Astrocyte (in vitro differentiated cells and primary cell): ENCODE measurements around the gene FAM47E. TPM values are rescaled to one million over a fixed set of nuclear protein-coding genes. Genes with fewer than 3 reads are reported as not detected.

ENCODE experiments used
- DNase-seq: peaks from one replicate; pipeline ENCODE4 v3.0.0-alpha.2; 2010; ENCODE audit warnings: low read depth
- FAIRE-seq: peaks from 2 replicates; lab custom pipeline; 2011; peaks lifted over from hg19 to GRCh38; lab: Jason Lieb, UNC
- H2AFZ ChIP-seq: 2 replicates; pipeline ENCODE4 v1.6.0; 2012; ENCODE audit warnings: low read depth, low read length, inconsistent platforms
- H3K27ac ChIP-seq: 2 replicates; pipeline ENCODE4 v1.5.1; 2011; ENCODE audit warnings: low read depth, low read length, inconsistent platforms
- H3K27me3 ChIP-seq: 2 replicates; pipeline ENCODE4 v1.6.0; 2011; ENCODE audit warnings: low read length, inconsistent platforms; ENCODE audit not compliant: insufficient read depth
- H3K36me3 ChIP-seq: 2 replicates; pipeline ENCODE4 v1.5.1; 2011; ENCODE audit warnings: low read length, inconsistent platforms; ENCODE audit not compliant: insufficient read depth
- H3K4me1 ChIP-seq: 2 replicates; pipeline ENCODE4 v1.5.1; 2011; ENCODE audit warnings: low read length, inconsistent platforms; ENCODE audit not compliant: insufficient read depth
- H3K4me2 ChIP-seq: 2 replicates; pipeline ENCODE4 v1.6.0; 2012; ENCODE audit warnings: low read length, inconsistent platforms
- H3K4me3 ChIP-seq: 2 replicates; pipeline ENCODE4 v1.5.1; 2011; ENCODE audit warnings: low read depth, mild to moderate bottlenecking, low read length, inconsistent platforms; ENCODE audit not compliant: insufficient read depth
- H3K79me2 ChIP-seq: 2 replicates; pipeline ENCODE4 v1.6.0; 2012; ENCODE audit warnings: mild to moderate bottlenecking, low read length, inconsistent platforms; ENCODE audit not compliant: insufficient read depth
- H3K9ac ChIP-seq: 2 replicates; pipeline ENCODE4 v1.6.0; 2012; ENCODE audit warnings: mild to moderate bottlenecking, low read length, inconsistent platforms
- H3K9me3 ChIP-seq: 2 replicates; pipeline ENCODE4 v1.5.1; 2012; ENCODE audit warnings: low read depth, mild to moderate bottlenecking, low read length, inconsistent platforms; ENCODE audit not compliant: insufficient read depth
- H4K20me1 ChIP-seq: 2 replicates; pipeline ENCODE4 v1.6.0; 2012; ENCODE audit warnings: low read length, inconsistent platforms; ENCODE audit not compliant: insufficient read depth
- H3K27ac Mint-ChIP-seq: one replicate; pipeline ENCODE4 v1.8.0; 2021; ENCODE audit warnings: mild to moderate bottlenecking, mixed read lengths; ENCODE audit not compliant: unreplicated experiment
- H3K27me3 Mint-ChIP-seq: one replicate; pipeline ENCODE4 v1.8.0; 2021; ENCODE audit warnings: low read depth, mixed read lengths; ENCODE audit not compliant: unreplicated experiment
- H3K36me3 Mint-ChIP-seq: one replicate; pipeline ENCODE4 v1.8.0; 2021; ENCODE audit warnings: low read depth, mixed read lengths; ENCODE audit not compliant: unreplicated experiment
- H3K4me1 Mint-ChIP-seq: one replicate; pipeline ENCODE4 v1.8.0; 2021; ENCODE audit warnings: low read depth, mixed read lengths; ENCODE audit not compliant: unreplicated experiment
- H3K4me3 Mint-ChIP-seq: one replicate; pipeline ENCODE4 v1.8.0; 2021; ENCODE audit warnings: mild to moderate bottlenecking, moderate library complexity, mixed read lengths; ENCODE audit not compliant: unreplicated experiment
- H3K9me3 Mint-ChIP-seq: one replicate; pipeline ENCODE4 v1.8.0; 2021; ENCODE audit warnings: mild to moderate bottlenecking, mixed read lengths; ENCODE audit not compliant: unreplicated experiment
- EZH2 ChIP-seq: IDR thresholded peaks from 2 replicates; pipeline ENCODE4 v1.6.1; 2012; ENCODE audit warnings: mild to moderate bottlenecking, low read length, inconsistent platforms; ENCODE audit not compliant: insufficient read depth
- total RNA-seq: library from RNA; stranded (reverse); gene quantifications from 2 replicates; pipeline ENCODE4 v1.2.1, GENCODE V29; 2021
- TF ChIP-seq, protein P1 (sequence below): IDR thresholded peaks from 2 replicates; pipeline ENCODE4 v1.5.1; 2011; ENCODE audit warnings: low read depth, mild to moderate bottlenecking, inconsistent platforms, low read length, moderate library complexity; ENCODE audit not compliant: insufficient read depth

The FAM47E gene
- total RNA-seq, 1 donor from 2014 or later = 0.54 TPM

GRCh38 chr4:76272582-76272981 is 21.1 kb downstream of the FAM47E start:
- no peaks in the 10 kb centered on the region for H3K9me3 ChIP-seq
- H3K36me3 Mint-ChIP-seq = peaks cover 2% of the 10 kb centered on the region
- TF ChIP-seq EZH2 = no peak
- TF ChIP-seq, protein P1, sequence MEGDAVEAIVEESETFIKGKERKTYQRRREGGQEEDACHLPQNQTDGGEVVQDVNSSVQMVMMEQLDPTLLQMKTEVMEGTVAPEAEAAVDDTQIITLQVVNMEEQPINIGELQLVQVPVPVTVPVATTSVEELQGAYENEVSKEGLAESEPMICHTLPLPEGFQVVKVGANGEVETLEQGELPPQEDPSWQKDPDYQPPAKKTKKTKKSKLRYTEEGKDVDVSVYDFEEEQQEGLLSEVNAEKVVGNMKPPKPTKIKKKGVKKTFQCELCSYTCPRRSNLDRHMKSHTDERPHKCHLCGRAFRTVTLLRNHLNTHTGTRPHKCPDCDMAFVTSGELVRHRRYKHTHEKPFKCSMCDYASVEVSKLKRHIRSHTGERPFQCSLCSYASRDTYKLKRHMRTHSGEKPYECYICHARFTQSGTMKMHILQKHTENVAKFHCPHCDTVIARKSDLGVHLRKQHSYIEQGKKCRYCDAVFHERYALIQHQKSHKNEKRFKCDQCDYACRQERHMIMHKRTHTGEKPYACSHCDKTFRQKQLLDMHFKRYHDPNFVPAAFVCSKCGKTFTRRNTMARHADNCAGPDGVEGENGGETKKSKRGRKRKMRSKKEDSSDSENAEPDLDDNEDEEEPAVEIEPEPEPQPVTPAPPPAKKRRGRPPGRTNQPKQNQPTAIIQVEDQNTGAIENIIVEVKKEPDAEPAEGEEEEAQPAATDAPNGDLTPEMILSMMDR = no peak
- H3K79me2 ChIP-seq = no peaks in the 10 kb centered on the region
- H3K27ac ChIP-seq = no peak overlapping the region
- H3K9ac ChIP-seq = no peak overlapping the region
- H3K4me3 ChIP-seq = no peak overlapping the region
- H3K4me1 Mint-ChIP-seq = peaks cover 5% of the 10 kb centered on the region
- DNase-seq = no peak
- FAIRE-seq = no peak
- H3K4me2 ChIP-seq = no peak overlapping the region
- peaks cover 3% of the 10 kb centered on the region for H3K27me3 Mint-ChIP-seq
- no peaks in the 10 kb centered on the region for H3K36me3 ChIP-seq
- no peaks in the 10 kb centered on the region for H3K4me1 ChIP-seq
- H3K27ac Mint-ChIP-seq = no peak overlapping the region
- no peaks in the 10 kb centered on the region for H3K9me3 Mint-ChIP-seq
- peaks cover 13% of the 10 kb centered on the region for H3K27me3 ChIP-seq
- H2AFZ ChIP-seq = no peak overlapping the region
- H4K20me1 ChIP-seq = no peaks in the 10 kb centered on the region
- no peak overlapping the region for H3K4me3 Mint-ChIP-seq

- Mint-ChIP-seq H3K27me3 (peaks cover 3% of the 10 kb centered on the region), H3K27ac (no peak overlapping the region), H3K4me3 (no peak overlapping the region), H3K36me3 (peaks cover 2% of the 10 kb centered on the region), H3K9me3 (no peaks in the 10 kb centered on the region), H3K4me1 (peaks cover 5% of the 10 kb centered on the region)
- Histone ChIP-seq H3K36me3 (no peaks in the 10 kb centered on the region), H3K9ac (no peak overlapping the region), H3K27me3 (peaks cover 13% of the 10 kb centered on the region), H3K4me1 (no peaks in the 10 kb centered on the region), H4K20me1 (no peaks in the 10 kb centered on the region), H3K4me3 (no peak overlapping the region), H3K4me2 (no peak overlapping the region), H2AFZ (no peak overlapping the region), H3K9me3 (no peaks in the 10 kb centered on the region), H3K79me2 (no peaks in the 10 kb centered on the region), H3K27ac (no peak overlapping the region)
- TF ChIP-seq, protein P1 = no peak
- TF ChIP-seq EZH2 = no peak
- DNase-seq = no peak
- no peak for FAIRE-seq
Observed at GRCh38 chr4:76272999-76273398, 21.5 kb downstream of the FAM47E start.

DNA sequence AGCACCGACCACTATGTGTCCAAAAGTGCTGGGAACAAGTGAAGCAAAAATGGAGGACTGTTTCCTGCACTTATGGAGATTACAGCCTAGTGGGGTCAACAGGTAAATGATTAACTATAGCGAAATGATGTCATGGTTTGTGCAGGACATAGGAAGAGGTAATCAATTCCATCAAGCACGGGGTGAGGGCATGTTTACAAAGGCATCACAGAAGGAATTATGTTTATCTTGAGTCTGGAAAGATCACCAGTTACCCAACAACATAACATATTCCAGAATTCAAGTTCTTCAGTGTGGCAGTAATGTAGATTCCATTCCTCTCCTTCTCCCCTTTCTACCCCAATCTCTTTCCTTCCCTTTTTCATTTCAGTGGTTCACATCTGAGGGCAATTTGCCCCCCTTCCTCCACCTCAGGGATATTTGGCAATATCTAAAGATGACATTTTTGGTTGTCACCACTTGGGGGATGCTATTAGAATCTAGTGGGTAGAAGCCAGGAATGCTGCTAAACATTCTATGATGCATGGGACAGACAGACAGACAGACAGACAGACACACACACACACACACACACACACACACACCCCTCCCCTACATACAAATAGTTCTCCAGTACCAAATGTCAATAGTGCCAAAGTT is 24.1 kb downstream of the FAM47E start:
- H3K27ac Mint-ChIP-seq = no peak overlapping the region
- peaks cover 17% of the 10 kb centered on the region for H3K27me3 ChIP-seq
- H3K4me1 ChIP-seq = no peaks in the 10 kb centered on the region
- H3K9me3 ChIP-seq = no peaks in the 10 kb centered on the region
- H2AFZ ChIP-seq = no peak overlapping the region
- H4K20me1 ChIP-seq = no peaks in the 10 kb centered on the region
- no peak for FAIRE-seq
- H3K27me3 Mint-ChIP-seq = peaks cover 5% of the 10 kb centered on the region
- no peak for DNase-seq
- H3K27ac ChIP-seq = no peak overlapping the region
- no peaks in the 10 kb centered on the region for H3K79me2 ChIP-seq
- no peaks in the 10 kb centered on the region for H3K36me3 ChIP-seq
- H3K9me3 Mint-ChIP-seq = no peaks in the 10 kb centered on the region
- H3K4me3 Mint-ChIP-seq = no peak overlapping the region
- H3K4me3 ChIP-seq = no peak overlapping the region
- H3K4me1 Mint-ChIP-seq = peaks cover 5% of the 10 kb centered on the region
- H3K36me3 Mint-ChIP-seq = peaks cover 2% of the 10 kb centered on the region
- no peak overlapping the region for H3K9ac ChIP-seq
- no peak overlapping the region for H3K4me2 ChIP-seq
- TF ChIP-seq EZH2 = no peak
- TF ChIP-seq, protein P1 = no peak
